Measurements from ENCODE around the gene CSF2. TPM values are rescaled to one million over a fixed set of nuclear protein-coding genes. Genes with fewer than 3 reads are reported as not detected.

CSF2 gene
- total and polyA plus RNA-seq, 2 donors (not counting 1 experiment from before 2014, with no cell fraction given): not detected

GRCh38 chr5:132098621-132099020 is 25.0 kb downstream of the CSF2 start:
- Histone ChIP-seq H3K4me1 (ENCODE audit: control insufficient read depth in 2 of 2, insufficient read depth in 2 of 2, low read length in 2 of 2) (peaks cover 58 to 64% of the 10 kb centered on the region in 2 donors), H3K4me3 (ENCODE audit: control extremely low read depth in 1 of 5, extremely low read depth in 1 of 5, insufficient read depth in 1 of 5, low read depth in 2 of 5, low read length in 4 of 5) (no peak overlapping the region), H4K20me1 (ENCODE audit: control insufficient read depth, insufficient read depth, low read length, poor library complexity, severe bottlenecking) (no peaks in the 10 kb centered on the region), H3K36me3 (replicated peaks in 1 of 2; ENCODE audit: control extremely low read depth in 1 of 2, control insufficient read depth in 1 of 2, extremely low read depth in 1 of 2, insufficient read depth in 2 of 2, low read length in 1 of 2) (no peaks in the 10 kb centered on the region), H3K79me2 (ENCODE audit: control insufficient read depth, insufficient read depth, low read length) (no peaks in the 10 kb centered on the region), H3K27ac (ENCODE audit: low read length in 2 of 2) (no peak overlapping the region), H3K9ac (ENCODE audit: low read length) (no peak overlapping the region), H3K9me3 (ENCODE audit: control extremely low read depth in 1 of 3, control insufficient read depth in 2 of 3, insufficient read depth in 1 of 3, low read length in 2 of 3) (no peaks in the 10 kb centered on the region), H3K27me3 (replicated peaks in 1 of 4; ENCODE audit: control extremely low read depth in 1 of 4, control insufficient read depth in 3 of 4, insufficient read depth in 4 of 4, low read length in 3 of 4) (peaks cover 0 to 3% (median 0%) of the 10 kb centered on the region in 4 experiments), H2AFZ (ENCODE audit: insufficient read depth, low read depth, low read length, poor library complexity, severe bottlenecking) (no peak overlapping the region), H3K4me2 (replicated peaks; ENCODE audit: low read depth, low read length, poor library complexity, severe bottlenecking) (no peak overlapping the region)
- POLR2A ChIA-PET: no interaction called here
- Mint-ChIP-seq H3K27ac (peak overlapping the region; percentile 78), H3K9me3 (ENCODE audit: insufficient read depth) (no peaks in the 10 kb centered on the region), H3K4me3 (peak overlapping the region; percentile 35), H3K4me1 (peaks cover 69% of the 10 kb centered on the region), H3K27me3 (no peaks in the 10 kb centered on the region)
- ATAC-seq (ENCODE audit: low read depth) (no peak), DNase-seq (no peak)
- TF ChIP-seq CTCF (IDR thresholded peaks at IDR 0.05) (no peak), EZH2 (IDR thresholded peaks at IDR 0.05; ENCODE audit: borderline replicate concordance, insufficient read depth, low read depth, low read length, poor library complexity, severe bottlenecking) (no peak)
- CTCF ChIA-PET: interaction anchor here (1.7 kb wide), 1 partner anchor 36 kb away, joined by 4 read pairs; no protein-coding TSS in a partner anchor
- intact Hi-C loops (cut with micrococcal nuclease): no loop called here

GRCh38 chr5:132099076-132099748 is 25.6 kb downstream of the CSF2 start:
- Histone ChIP-seq H3K4me1 (ENCODE audit: control insufficient read depth in 2 of 2, insufficient read depth in 2 of 2, low read length in 2 of 2) (peaks cover 64 to 70% of the 10 kb centered on the region in 2 donors), H3K27ac (ENCODE audit: low read length in 2 of 2) (no peak overlapping the region), H4K20me1 (ENCODE audit: control insufficient read depth, insufficient read depth, low read length, poor library complexity, severe bottlenecking) (no peaks in the 10 kb centered on the region), H3K4me3 (ENCODE audit: control extremely low read depth in 1 of 5, extremely low read depth in 1 of 5, insufficient read depth in 1 of 5, low read depth in 2 of 5, low read length in 4 of 5) (no peak overlapping the region), H3K79me2 (ENCODE audit: control insufficient read depth, insufficient read depth, low read length) (no peaks in the 10 kb centered on the region), H3K36me3 (replicated peaks in 1 of 2; ENCODE audit: control extremely low read depth in 1 of 2, control insufficient read depth in 1 of 2, extremely low read depth in 1 of 2, insufficient read depth in 2 of 2, low read length in 1 of 2) (no peaks in the 10 kb centered on the region), H2AFZ (ENCODE audit: insufficient read depth, low read depth, low read length, poor library complexity, severe bottlenecking) (no peak overlapping the region), H3K27me3 (replicated peaks in 1 of 4; ENCODE audit: control extremely low read depth in 1 of 4, control insufficient read depth in 3 of 4, insufficient read depth in 4 of 4, low read length in 3 of 4) (peaks cover 0 to 3% (median 0%) of the 10 kb centered on the region in 4 experiments), H3K9ac (ENCODE audit: low read length) (no peak overlapping the region), H3K9me3 (ENCODE audit: control extremely low read depth in 1 of 3, control insufficient read depth in 2 of 3, insufficient read depth in 1 of 3, low read length in 2 of 3) (no peaks in the 10 kb centered on the region), H3K4me2 (replicated peaks; ENCODE audit: low read depth, low read length, poor library complexity, severe bottlenecking) (peak overlapping the region; percentile 46)
- Mint-ChIP-seq H3K9me3 (ENCODE audit: insufficient read depth) (no peaks in the 10 kb centered on the region), H3K4me1 (peaks cover 69% of the 10 kb centered on the region), H3K27me3 (no peaks in the 10 kb centered on the region), H3K27ac (peak overlapping the region; percentile 78), H3K4me3 (peak overlapping the region; percentile 35)
- intact Hi-C loops (cut with micrococcal nuclease): no loop called here
- TF ChIP-seq EZH2 (IDR thresholded peaks at IDR 0.05; ENCODE audit: borderline replicate concordance, insufficient read depth, low read depth, low read length, poor library complexity, severe bottlenecking) (no peak), CTCF (IDR thresholded peaks at IDR 0.05) (no peak)
- CTCF ChIA-PET: interaction anchor here (1.7 kb wide), 1 partner anchor 36 kb away, joined by 4 read pairs; no protein-coding TSS in a partner anchor
- WGBS (ENCODE audit: insufficient coverage): 60% methylated on average over 3 of the region's 5 CpGs
- ATAC-seq (ENCODE audit: low read depth) (peak; percentile 23), DNase-seq (peak; percentile 33)
- POLR2A ChIA-PET: no interaction called here

All from B cell (primary cell).